GM12874 (cell line): ENCODE measurements around the gene RGS9.

ENCODE experiments used
- CTCF ChIP-seq: IDR thresholded peaks from 2 replicates; pipeline ENCODE4 v1.5.1; 2011; ENCODE audit warnings: low read depth, mild to moderate bottlenecking, control low read depth, low read length, moderate library complexity; ENCODE audit not compliant: insufficient read depth

Gene RGS9

GRCh38 chr17:65104541-65104940 lies 32.6 kb upstream of the RGS9 start:
- TF ChIP-seq CTCF = no peak

- TF ChIP-seq CTCF = no peak
Observed at GRCh38 chr17:65104973-65105372, 32.2 kb upstream of the RGS9 start.

GRCh38 chr17:65108152-65108551 lies 29.0 kb upstream of the RGS9 start:
- no peak for TF ChIP-seq CTCF

- TF ChIP-seq CTCF = no peak
Observed at GRCh38 chr17:65109543-65109942, 27.6 kb upstream of the RGS9 start.

GRCh38 chr17:65109990-65110680 lies 27.0 kb upstream of the RGS9 start:
- no peak for TF ChIP-seq CTCF

- no peak for TF ChIP-seq CTCF
Observed at GRCh38 chr17:65115839-65116238, 21.3 kb upstream of the RGS9 start.

- TF ChIP-seq CTCF = no peak
Observed at GRCh38 chr17:65117384-65118035, 19.7 kb upstream of the RGS9 start.
